ENCODE results near the gene CASP9.

CASP9 gene

GRCh38 chr1:15524021-15524282 lies at the start of gene CASP9:
TSS of gene CASP9 (minus strand) at chr1:15524215. CDS start at chr1:15524200, 15 bp downstream.
- Histone ChIP-seq H3K4me3 (peak within 1 kb of the TSS; percentile 43 to 72 (median 67)), H3K27ac (peak within 1 kb of the TSS; percentile 70 to 99 (median 95))

GRCh38 chr1:15573477-15573876 lies 49.5 kb upstream of the CASP9 start:
- no peak overlapping the region for H3K4me3 ChIP-seq
- H3K27ac ChIP-seq = no peak overlapping the region

- H3K27ac ChIP-seq = no peak overlapping the region
- H3K4me3 ChIP-seq = no peak overlapping the region
Observed at GRCh38 chr1:15571266-15571665, 47.3 kb upstream of the CASP9 start.

GRCh38 chr1:15570861-15571260 lies 46.8 kb upstream of the CASP9 start:
- Histone ChIP-seq H3K27ac (no peak overlapping the region), H3K4me3 (no peak overlapping the region)

- no peak overlapping the region for H3K4me3 ChIP-seq
- no peak overlapping the region for H3K27ac ChIP-seq
Observed at GRCh38 chr1:15568387-15569073, 44.5 kb upstream of the CASP9 start.

GRCh38 chr1:15559189-15559810 lies 35.3 kb upstream of the CASP9 start:
- Histone ChIP-seq H3K27ac (peak overlapping the region in 1 of 21 experiments; percentile 15), H3K4me3 (no peak overlapping the region)

- Histone ChIP-seq H3K27ac (peak overlapping the region in 1 of 21 experiments; percentile 15), H3K4me3 (no peak overlapping the region)
Observed at GRCh38 chr1:15558516-15558915, 34.5 kb upstream of the CASP9 start.

GRCh38 chr1:15557594-15557993 lies 33.6 kb upstream of the CASP9 start:
- Histone ChIP-seq H3K4me3 (no peak overlapping the region), H3K27ac (no peak overlapping the region)

- no peak overlapping the region for H3K27ac ChIP-seq
- H3K4me3 ChIP-seq = no peak overlapping the region
Observed at GRCh38 chr1:15557008-15557407, 33.0 kb upstream of the CASP9 start.

- Histone ChIP-seq H3K27ac (no peak overlapping the region), H3K4me3 (no peak overlapping the region)
Observed at GRCh38 chr1:15550573-15550972, 26.6 kb upstream of the CASP9 start.

- Histone ChIP-seq H3K4me3 (no peak overlapping the region), H3K27ac (no peak overlapping the region)
Observed at GRCh38 chr1:15546641-15547040, 22.6 kb upstream of the CASP9 start.

GRCh38 chr1:15543589-15544568 lies 19.9 kb upstream of the CASP9 start:
- no peak overlapping the region for H3K27ac ChIP-seq
- H3K4me3 ChIP-seq = no peak overlapping the region

- Histone ChIP-seq H3K27ac (no peak overlapping the region), H3K4me3 (no peak overlapping the region)
Observed at GRCh38 chr1:15543251-15543588, 19.2 kb upstream of the CASP9 start.

GRCh38 chr1:15542388-15543250 lies 18.6 kb upstream of the CASP9 start:
- H3K4me3 ChIP-seq = no peak overlapping the region

GRCh38 chr1:15541231-15541792 lies 17.3 kb upstream of the CASP9 start:
- no peak overlapping the region for H3K27ac ChIP-seq

More at GRCh38 chr1:15542388-15543250, 18.6 kb upstream of the CASP9 start:
- no peak overlapping the region for H3K27ac ChIP-seq

GRCh38 chr1:15540186-15540585 lies 16.2 kb upstream of the CASP9 start:
- H3K4me3 ChIP-seq = no peak overlapping the region
- no peak overlapping the region for H3K27ac ChIP-seq

More at GRCh38 chr1:15541231-15541792, 17.3 kb upstream of the CASP9 start:
- H3K4me3 ChIP-seq = no peak overlapping the region

GRCh38 chr1:15538771-15539170 lies 14.8 kb upstream of the CASP9 start:
- H3K27ac ChIP-seq = no peak overlapping the region

GRCh38 chr1:15531682-15532081 lies 7.7 kb upstream of the CASP9 start:
- Histone ChIP-seq H3K4me3 (no peak overlapping the region), H3K27ac (no peak overlapping the region)

More at GRCh38 chr1:15538771-15539170, 14.8 kb upstream of the CASP9 start:
- H3K4me3 ChIP-seq = no peak overlapping the region

- no peak overlapping the region for H3K4me3 ChIP-seq
Observed at GRCh38 chr1:15531003-15531402, 7.0 kb upstream of the CASP9 start.

More at GRCh38 chr1:15531003-15531402, 7.0 kb upstream of the CASP9 start:
- H3K27ac ChIP-seq = no peak overlapping the region

Data from skin epidermis (tissue), 12 donors.